K562 (cell line): ENCODE results near the gene ZNF197. TPM values are rescaled to one million over a fixed set of nuclear protein-coding genes. Genes with fewer than 3 reads are reported as not detected.
A peak's percentile ranks its signal among the peaks of the same experiment; 100 is the strongest.

Source experiments
- CEBPB ChIP-seq: fragments of 450-650 bp; IDR thresholded peaks from 2 replicates; pipeline ENCODE4 v1.6.1; 2016; ENCODE audit warnings: missing genetic modification characterization, missing compliant biosample characterization
- CREB1 ChIP-seq, 2 experiments: sonication (generic) in 1 of 2; formaldehyde crosslinking in 1 of 2; IDR thresholded peaks; 2 replicates each; pipeline versions ENCODE4 v1.6.1 to v1.8.0; 2012 to 2022; ENCODE audit warnings: inconsistent platforms in 1 of 2, mild to moderate bottlenecking in 1 of 2, missing genetic modification reagents in 1 of 2, moderate library complexity in 1 of 2
- CREBBP ChIP-seq: IDR thresholded peaks from one replicate; pipeline ENCODE4 v1.6.1; 2012; ENCODE audit warnings: low read depth, mild to moderate bottlenecking, control low read depth, inconsistent platforms, low read length
- HDAC1 ChIP-seq, 2 experiments: fragments of 450-650 bp; IDR thresholded peaks; 2 replicates each; pipeline ENCODE4 v1.6.1; 2016 to 2017; ENCODE audit warnings: inconsistent platforms in 1 of 2, mild to moderate bottlenecking in 1 of 2, moderate library complexity in 1 of 2
- HMBOX1 ChIP-seq: sonication (generic); IDR thresholded peaks from 2 replicates; pipeline ENCODE4 v1.6.1; 2016
- HNRNPK ChIP-seq: fragments of 200-400 bp; formaldehyde crosslinking; IDR thresholded peaks from one replicate; pipeline ENCODE4 v1.6.1; 2018; ENCODE audit warnings: mild to moderate bottlenecking, low read depth, low read length; ENCODE audit not compliant: poor library complexity, severe bottlenecking
- NELFE ChIP-seq: IDR thresholded peaks from 2 replicates; pipeline ENCODE4 v1.6.1; 2011; ENCODE audit warnings: mild to moderate bottlenecking; ENCODE audit not compliant: insufficient read depth, insufficient read length
- NR1H2 ChIP-seq: sonication (generic); formaldehyde crosslinking; IDR thresholded peaks from 2 replicates; pipeline ENCODE4 v1.4.0; 2020; ENCODE audit warnings: mild to moderate bottlenecking, missing genetic modification reagents
- NR4A1 ChIP-seq, 2 experiments: fragments of 250-450 bp in 1 of 2; fragments of 450-650 bp in 1 of 2; sonication (Bioruptor Pico) in 1 of 2; IDR thresholded peaks; 2 replicates each; pipeline versions ENCODE4 v1.4.0 to v1.6.1; 2016 to 2020; ENCODE audit warnings: mild to moderate bottlenecking in 2 of 2, missing compliant biosample characterization in 1 of 2, missing genetic modification characterization in 1 of 2, moderate library complexity in 1 of 2
- SRSF1 ChIP-seq: fragments of 200-400 bp; formaldehyde crosslinking; IDR thresholded peaks from 2 replicates; pipeline ENCODE4 v1.6.1; 2017; ENCODE audit warnings: mild to moderate bottlenecking, low read depth, low read length, moderate library complexity
- ZBTB1 ChIP-seq: sonication (generic); formaldehyde crosslinking; IDR thresholded peaks from 2 replicates; pipeline ENCODE4 v1.8.1; 2023; ENCODE audit warnings: missing genetic modification reagents, low read depth, mild to moderate bottlenecking, borderline replicate concordance
- ZBTB11 ChIP-seq, 3 experiments: fragments of 200-800 bp in 1 of 3; fragments of 250-450 bp in 1 of 3; fragments of 450-650 bp in 1 of 3; sonication (Bioruptor Pico) in 1 of 3; sonication (Bioruptor generic) in 1 of 3; formaldehyde crosslinking in 1 of 3; IDR thresholded peaks; 2 replicates each; pipeline versions ENCODE4 v1.6.1 to v1.8.0; 2016 to 2022; ENCODE audit warnings: mild to moderate bottlenecking in 2 of 3, missing genetic modification characterization in 2 of 3, missing compliant biosample characterization in 1 of 3, moderate library complexity in 1 of 3
- ZBTB33 ChIP-seq: sonication (generic); formaldehyde crosslinking; IDR thresholded peaks from 2 replicates; pipeline ENCODE4 v1.8.1; 2023; ENCODE audit warnings: mild to moderate bottlenecking, missing genetic modification reagents
- ZC3H4 ChIP-seq: sonication (generic); formaldehyde crosslinking; IDR thresholded peaks from 2 replicates; pipeline ENCODE4 v1.9.0; 2021; ENCODE audit warnings: missing genetic modification reagents, borderline replicate concordance
- ZKSCAN1 ChIP-seq: fragments of 150-350 bp; IDR thresholded peaks from 2 replicates; pipeline ENCODE4 v1.6.1; 2016; ENCODE audit warnings: low read depth, low read length
- ZNF316 ChIP-seq: fragments of 450-650 bp; IDR thresholded peaks from 2 replicates; pipeline ENCODE4 v1.6.1; 2016
- polyA plus RNA-seq, 8 experiments: library from polyadenylated mRNA; depleted of rRNA in 4 of 8; stranded (reverse) in 5 of 8; unstranded in 3 of 8; fragments of >200 nt; fragmentation: Nextera tagmentation in 2 of 8; fragmentation: Illumina TruSeq in 1 of 8; extraction: Ambion mirVana in 2 of 8; extraction: Trizol in 1 of 8; gene quantifications; 2 replicates each; pipeline versions ENCODE4 v1.2.1 to v1.2.3, GENCODE V29; 2011 to 2014; ENCODE audit warnings: inconsistent platforms in 1 of 8, missing spikeins in 1 of 8
- total RNA-seq, 7 experiments: library from RNA; depleted of rRNA in 6 of 7; stranded (reverse); fragments of >200 nt in 6 of 7; fragmentation: Illumina TruSeq in 2 of 7; extraction: Trizol in 2 of 7; gene quantifications; 2 replicates each; pipeline versions ENCODE4 v1.2.1 to v1.2.3, GENCODE V29; 2011 to 2021; ENCODE audit warnings: low replicate concordance in 1 of 7
- TF ChIP-seq, protein P1 (sequence below), 2 experiments: IDR thresholded peaks; 2 replicates each; pipeline ENCODE4 v1.6.1; 2012; ENCODE audit warnings: improper control_type of control experiment in 2 of 2, low read depth in 2 of 2, low read length in 2 of 2, borderline replicate concordance in 1 of 2

The ZNF197 gene
- total and polyA plus RNA-seq, 9 of the 15 experiments (the other 6 are each of a cell fraction or from before 2014, with no cell fraction given), result 3.5 to 19.1 (median 13.7) TPM

DNA sequence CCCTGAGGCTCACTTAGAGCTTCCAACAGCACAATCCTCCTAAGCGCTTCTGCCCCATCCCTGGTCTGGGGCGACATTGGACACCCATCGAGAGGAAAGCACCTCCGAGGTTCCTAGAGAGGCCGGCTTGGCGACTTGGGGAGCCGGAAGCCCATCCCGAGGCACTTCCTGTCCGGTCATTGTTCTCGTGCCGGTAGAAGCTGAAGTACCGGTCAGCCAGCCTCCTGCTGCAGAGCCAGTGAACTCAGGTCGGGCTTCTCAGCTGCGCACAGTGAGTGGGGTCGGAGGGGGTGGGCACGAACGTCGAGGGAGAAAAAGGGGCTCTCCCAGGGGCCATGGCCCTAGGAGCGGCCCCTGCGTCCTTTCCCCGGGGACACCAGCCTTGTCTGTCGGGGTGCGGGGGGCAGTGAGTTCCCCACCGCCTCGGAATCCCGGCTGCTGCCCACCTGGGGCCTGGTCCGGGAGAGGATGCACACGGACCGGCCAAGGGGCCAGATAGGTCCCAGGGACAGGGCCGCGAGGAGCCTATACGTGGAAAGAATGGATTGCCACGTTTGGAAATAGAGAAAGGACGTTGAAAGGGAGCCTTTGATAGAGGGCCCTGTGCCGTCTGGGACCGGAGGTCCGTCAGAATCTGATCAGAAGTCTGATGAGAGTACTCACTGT is 23.9 kb downstream of the ZNF197 start, which contains the start of gene ZNF35 (continued):
- peak; percentile 81 to 97 (median 91); a peak in 5 of 6 replicates for TF ChIP-seq ZBTB11 (CRISPR knock-in tag; IDR thresholded peaks at IDR 0.05)
- no peak for TF ChIP-seq HMBOX1
- TF ChIP-seq, protein P1, sequence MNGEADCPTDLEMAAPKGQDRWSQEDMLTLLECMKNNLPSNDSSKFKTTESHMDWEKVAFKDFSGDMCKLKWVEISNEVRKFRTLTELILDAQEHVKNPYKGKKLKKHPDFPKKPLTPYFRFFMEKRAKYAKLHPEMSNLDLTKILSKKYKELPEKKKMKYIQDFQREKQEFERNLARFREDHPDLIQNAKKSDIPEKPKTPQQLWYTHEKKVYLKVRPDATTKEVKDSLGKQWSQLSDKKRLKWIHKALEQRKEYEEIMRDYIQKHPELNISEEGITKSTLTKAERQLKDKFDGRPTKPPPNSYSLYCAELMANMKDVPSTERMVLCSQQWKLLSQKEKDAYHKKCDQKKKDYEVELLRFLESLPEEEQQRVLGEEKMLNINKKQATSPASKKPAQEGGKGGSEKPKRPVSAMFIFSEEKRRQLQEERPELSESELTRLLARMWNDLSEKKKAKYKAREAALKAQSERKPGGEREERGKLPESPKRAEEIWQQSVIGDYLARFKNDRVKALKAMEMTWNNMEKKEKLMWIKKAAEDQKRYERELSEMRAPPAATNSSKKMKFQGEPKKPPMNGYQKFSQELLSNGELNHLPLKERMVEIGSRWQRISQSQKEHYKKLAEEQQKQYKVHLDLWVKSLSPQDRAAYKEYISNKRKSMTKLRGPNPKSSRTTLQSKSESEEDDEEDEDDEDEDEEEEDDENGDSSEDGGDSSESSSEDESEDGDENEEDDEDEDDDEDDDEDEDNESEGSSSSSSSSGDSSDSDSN (IDR thresholded peaks at IDR 0.05; ENCODE audit: borderline replicate concordance in 1 of 2, low read depth in 2 of 2, low read length in 2 of 2), result peak in 1 of 2 experiments; percentile 88; a peak in 3 of 4 replicates
- peak; percentile 90 for TF ChIP-seq SRSF1
- TF ChIP-seq CREBBP, result no peak
- no peak; the same call in 1 of the 2 replicates for TF ChIP-seq NR1H2 (CRISPR knock-in tag)
- no peak for TF ChIP-seq CEBPB (tag)
- TF ChIP-seq HNRNPK, result no peak
- 0 out of 2 replicates have a peak, but pooled peaks have one; percentile 45 for TF ChIP-seq ZBTB33
- no peak for TF ChIP-seq CREB1 (IDR thresholded peaks at IDR 0.05)
- TF ChIP-seq CREB1 (CRISPR knock-in tag; IDR thresholded peaks at IDR 0.05), result no peak
- no peak for TF ChIP-seq ZBTB1 (CRISPR knock-in tag)
- TF ChIP-seq HDAC1 (IDR thresholded peaks at IDR 0.05), result peak in 1 of 2 experiments; percentile 85; a peak in 2 of 4 replicates
- TF ChIP-seq ZC3H4 (CRISPR knock-in tag), result no peak
- 0 out of 2 replicates have a peak, but pooled peaks have one; percentile 37 for TF ChIP-seq NR4A1 (CRISPR knock-in tag; IDR thresholded peaks at IDR 0.05)
- TF ChIP-seq NR4A1 (tag; IDR thresholded peaks at IDR 0.05), result no peak; the same call in 1 of the 2 replicates
- no peak for TF ChIP-seq ZKSCAN1
- TF ChIP-seq ZNF316, result no peak
- TF ChIP-seq NELFE, result no peak
